ENCODE measurements around the gene SYNGAP1.
A peak's percentile ranks its signal among the peaks of the same experiment; 100 is the strongest.

SYNGAP1 gene

DNA sequence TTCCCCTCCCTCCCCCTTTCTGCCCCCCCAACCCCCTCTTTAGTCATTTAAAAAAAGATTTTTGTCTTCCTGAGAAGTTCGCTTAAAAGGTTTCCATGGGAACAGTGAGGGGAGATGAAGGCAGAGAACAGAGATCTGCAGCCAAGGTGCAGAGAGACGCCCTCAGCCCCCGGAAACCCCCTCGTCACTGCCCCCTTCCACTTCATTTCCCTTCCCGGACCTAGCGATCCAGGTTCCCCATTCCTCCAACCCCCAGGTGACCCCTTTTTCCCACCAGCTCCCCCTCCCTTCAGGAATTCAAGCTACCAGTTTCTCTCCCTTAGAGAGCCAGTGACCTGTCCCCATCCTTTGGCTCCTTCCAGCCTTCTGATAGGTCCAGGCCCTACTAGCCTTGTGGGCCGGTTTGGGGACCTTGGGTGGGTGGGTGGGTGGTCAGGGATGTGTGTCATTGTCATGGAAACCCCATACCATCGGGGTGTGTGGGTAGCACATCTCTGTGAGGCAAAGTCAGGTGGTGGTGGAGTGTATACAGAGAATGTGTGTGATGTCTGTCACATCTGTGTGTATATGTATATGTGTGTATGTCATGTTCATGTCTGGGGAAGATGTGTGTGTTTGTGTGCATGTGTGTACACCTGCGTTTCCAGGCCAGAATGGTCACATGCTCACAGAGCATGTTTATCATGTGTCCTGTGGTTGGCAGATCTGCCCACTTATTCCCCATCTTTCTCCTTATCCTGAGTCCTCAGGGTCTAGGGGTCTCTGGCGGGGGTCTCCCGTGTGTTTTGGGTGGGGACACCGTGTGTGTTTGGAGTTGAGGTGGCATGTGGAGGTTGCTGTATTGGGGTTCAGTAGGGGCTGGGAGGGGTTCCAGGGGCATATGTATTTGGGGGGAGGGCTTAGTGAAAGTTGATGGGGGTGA, 7.0 kb downstream of the SYNGAP1 start:
- H3K9me3 ChIP-seq, result no peaks in the 10 kb centered on the region
- TF ChIP-seq, protein P1, sequence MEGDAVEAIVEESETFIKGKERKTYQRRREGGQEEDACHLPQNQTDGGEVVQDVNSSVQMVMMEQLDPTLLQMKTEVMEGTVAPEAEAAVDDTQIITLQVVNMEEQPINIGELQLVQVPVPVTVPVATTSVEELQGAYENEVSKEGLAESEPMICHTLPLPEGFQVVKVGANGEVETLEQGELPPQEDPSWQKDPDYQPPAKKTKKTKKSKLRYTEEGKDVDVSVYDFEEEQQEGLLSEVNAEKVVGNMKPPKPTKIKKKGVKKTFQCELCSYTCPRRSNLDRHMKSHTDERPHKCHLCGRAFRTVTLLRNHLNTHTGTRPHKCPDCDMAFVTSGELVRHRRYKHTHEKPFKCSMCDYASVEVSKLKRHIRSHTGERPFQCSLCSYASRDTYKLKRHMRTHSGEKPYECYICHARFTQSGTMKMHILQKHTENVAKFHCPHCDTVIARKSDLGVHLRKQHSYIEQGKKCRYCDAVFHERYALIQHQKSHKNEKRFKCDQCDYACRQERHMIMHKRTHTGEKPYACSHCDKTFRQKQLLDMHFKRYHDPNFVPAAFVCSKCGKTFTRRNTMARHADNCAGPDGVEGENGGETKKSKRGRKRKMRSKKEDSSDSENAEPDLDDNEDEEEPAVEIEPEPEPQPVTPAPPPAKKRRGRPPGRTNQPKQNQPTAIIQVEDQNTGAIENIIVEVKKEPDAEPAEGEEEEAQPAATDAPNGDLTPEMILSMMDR (IDR thresholded peaks at IDR 0.05), result no peak
- H3K36me3 ChIP-seq, result no peaks in the 10 kb centered on the region
- peak overlapping the region; percentile 56 to 80 for H3K4me3 ChIP-seq (ENCODE audit: low read depth in 1 of 2, low read length in 1 of 2)
- peaks cover 41 to 51% of the 10 kb centered on the region in 2 experiments for H3K4me1 ChIP-seq (ENCODE audit: control insufficient read depth in 1 of 2, insufficient read depth in 1 of 2, low read depth in 1 of 2, low read length in 1 of 2)
- peaks cover 64% of the 10 kb centered on the region for H3K27me3 ChIP-seq
- peak overlapping the region; percentile 29 for H3K27ac ChIP-seq

DNA sequence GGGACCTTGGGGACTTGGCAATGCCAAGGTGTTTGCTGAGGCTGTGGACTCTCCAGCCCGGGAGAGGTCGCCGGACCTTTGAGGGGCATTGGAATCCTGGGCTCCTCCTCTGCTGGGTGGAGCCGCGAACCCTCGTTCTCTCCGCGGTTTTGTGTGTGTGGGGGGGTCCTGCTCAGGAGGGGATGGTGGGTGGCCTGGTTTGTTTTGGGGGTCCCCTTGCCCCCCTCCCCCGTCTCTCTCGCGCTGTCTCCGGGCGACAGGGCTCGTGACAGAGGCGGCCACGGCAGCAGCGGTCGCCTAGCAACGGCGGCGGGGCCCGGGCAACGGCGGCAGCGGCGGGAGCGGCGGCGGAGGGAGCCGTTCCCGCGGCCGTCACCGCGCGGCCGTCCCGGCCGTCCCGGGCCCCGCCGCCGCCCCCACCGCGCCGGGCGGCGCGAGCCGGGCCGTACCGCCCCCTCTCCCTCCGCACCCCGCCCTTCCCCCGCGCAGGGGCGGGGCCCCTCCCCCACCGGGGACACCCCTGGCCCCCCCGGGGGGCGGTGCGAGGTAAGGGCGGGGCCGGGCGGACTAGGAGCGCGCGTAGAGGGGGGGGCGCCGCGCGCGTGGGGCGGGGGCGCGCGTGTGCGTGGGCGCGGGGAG, 7.8 kb downstream of the SYNGAP1 start:
- peaks cover 64% of the 10 kb centered on the region for H3K27me3 ChIP-seq
- no peaks in the 10 kb centered on the region for H3K9me3 ChIP-seq
- TF ChIP-seq, protein P1 (IDR thresholded peaks at IDR 0.05), result no peak
- H3K4me1 ChIP-seq (ENCODE audit: control insufficient read depth in 1 of 2, insufficient read depth in 1 of 2, low read depth in 1 of 2, low read length in 1 of 2), result peaks cover 47 to 59% of the 10 kb centered on the region in 2 experiments
- no peak overlapping the region for H3K27ac ChIP-seq
- H3K4me3 ChIP-seq (ENCODE audit: low read depth in 1 of 2, low read length in 1 of 2), result peak overlapping the region; percentile 49 to 56
- no peaks in the 10 kb centered on the region for H3K36me3 ChIP-seq

DNA sequence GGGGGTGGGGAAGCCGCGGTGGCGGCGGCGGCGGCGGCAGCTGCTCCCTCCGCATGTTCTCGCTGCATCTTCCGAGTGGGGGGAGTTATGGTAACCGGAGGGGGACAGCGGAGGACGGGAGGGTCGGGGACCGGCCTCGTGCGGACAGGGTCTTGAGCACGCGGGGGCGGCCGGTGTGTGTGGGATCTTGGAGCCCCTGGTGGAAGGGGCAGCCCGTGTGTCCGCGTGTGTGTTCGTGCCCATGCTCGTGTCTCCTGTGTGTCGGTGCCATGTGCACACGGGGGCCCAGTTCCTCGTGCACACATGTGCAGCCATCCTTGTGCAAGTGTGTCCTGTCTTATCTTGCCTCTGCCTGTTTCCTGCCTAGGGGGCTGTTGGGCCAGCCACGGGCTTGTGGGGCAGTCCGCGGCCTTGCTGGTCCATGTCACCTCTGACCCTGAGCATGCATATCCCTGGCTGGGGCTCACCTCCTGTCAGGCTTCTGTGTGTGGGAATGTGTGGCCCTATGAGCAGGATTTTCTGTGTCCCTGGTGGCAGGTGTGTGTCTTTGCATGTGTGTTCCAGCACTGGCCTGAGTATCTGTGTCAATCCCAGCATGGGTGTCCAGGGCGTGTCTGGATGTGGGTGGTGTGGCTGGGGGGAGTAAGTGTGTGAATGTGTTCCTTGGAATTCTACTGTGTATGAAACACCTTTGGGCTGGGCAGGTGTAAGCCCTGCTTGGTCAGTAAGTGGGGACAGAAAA, 8.5 kb downstream of the SYNGAP1 start:
- Histone ChIP-seq H3K36me3 (no peaks in the 10 kb centered on the region), H3K9me3 (no peaks in the 10 kb centered on the region), H3K27ac (no peak overlapping the region), H3K4me1 (ENCODE audit: control insufficient read depth in 1 of 2, insufficient read depth in 1 of 2, low read depth in 1 of 2, low read length in 1 of 2) (peaks cover 47 to 60% of the 10 kb centered on the region in 2 experiments), H3K27me3 (peaks cover 67% of the 10 kb centered on the region), H3K4me3 (ENCODE audit: low read depth in 1 of 2, low read length in 1 of 2) (peak overlapping the region; percentile 31 to 41)
- TF ChIP-seq, protein P1 (IDR thresholded peaks at IDR 0.05), result no peak

DNA sequence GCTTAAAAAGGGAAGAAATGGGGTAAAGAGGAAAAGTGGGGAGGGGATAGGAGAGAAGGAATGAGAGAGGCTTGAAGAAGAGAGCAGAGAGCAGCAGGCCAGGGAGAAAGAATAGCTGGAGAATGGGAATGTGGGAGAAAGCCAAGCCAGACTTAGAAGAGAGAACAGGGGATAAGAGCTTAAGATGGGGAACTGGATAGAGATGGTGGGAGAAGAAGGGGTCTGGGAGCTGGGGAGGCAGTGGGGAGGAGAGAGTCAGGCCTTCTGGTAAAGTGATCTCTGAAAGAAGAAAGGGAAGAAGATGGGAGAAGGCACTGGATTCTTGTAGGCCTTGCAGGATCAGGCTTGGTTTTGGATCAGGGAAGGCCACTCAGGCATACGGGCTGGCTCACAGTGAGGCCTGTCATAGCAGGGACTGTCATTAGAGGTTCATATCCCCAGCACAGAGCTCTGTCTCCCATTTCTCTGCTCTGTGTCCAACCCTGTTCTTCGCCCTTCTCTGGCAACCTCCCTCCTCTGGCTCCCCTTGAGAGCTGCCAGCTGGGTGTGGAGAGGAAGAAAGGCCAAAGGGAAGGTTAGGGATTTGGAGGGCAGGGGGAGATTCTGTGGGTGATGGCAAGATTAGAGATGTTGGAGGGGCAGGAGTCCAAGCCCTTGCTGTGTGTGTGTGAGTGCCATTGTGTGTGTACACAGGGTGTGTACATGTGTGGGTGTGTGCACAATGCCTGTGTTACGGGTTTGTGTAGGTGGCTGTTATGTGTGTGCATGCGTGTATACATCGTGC, 9.3 kb downstream of the SYNGAP1 start:
- Histone ChIP-seq H3K4me1 (ENCODE audit: control insufficient read depth in 1 of 2, insufficient read depth in 1 of 2, low read depth in 1 of 2, low read length in 1 of 2) (peaks cover 47 to 60% of the 10 kb centered on the region in 2 experiments), H3K9me3 (no peaks in the 10 kb centered on the region), H3K36me3 (no peaks in the 10 kb centered on the region), H3K27ac (no peak overlapping the region), H3K4me3 (ENCODE audit: low read depth in 1 of 2, low read length in 1 of 2) (no peak overlapping the region), H3K27me3 (peaks cover 66% of the 10 kb centered on the region)
- TF ChIP-seq, protein P1 (IDR thresholded peaks at IDR 0.05), result no peak

DNA sequence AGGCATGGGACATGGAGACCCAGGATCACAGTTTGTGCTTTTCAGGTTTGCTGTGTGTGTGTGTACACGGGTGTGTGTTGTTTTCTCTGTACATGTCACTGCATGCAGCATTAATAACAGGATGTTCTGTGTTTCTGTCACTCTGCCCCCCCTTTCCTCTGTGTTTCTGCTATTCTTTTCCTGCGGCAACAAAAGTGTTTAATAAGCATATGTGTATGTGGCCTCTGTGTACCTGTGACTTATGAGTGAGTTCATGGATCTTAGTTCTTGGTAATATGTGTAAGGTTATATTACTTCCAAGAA, 9.8 kb downstream of the SYNGAP1 start:
- Histone ChIP-seq H3K36me3 (no peaks in the 10 kb centered on the region), H3K9me3 (no peaks in the 10 kb centered on the region), H3K4me3 (ENCODE audit: low read depth in 1 of 2, low read length in 1 of 2) (no peak overlapping the region), H3K4me1 (ENCODE audit: control insufficient read depth in 1 of 2, insufficient read depth in 1 of 2, low read depth in 1 of 2, low read length in 1 of 2) (peaks cover 47 to 60% of the 10 kb centered on the region in 2 experiments), H3K27me3 (peaks cover 66% of the 10 kb centered on the region), H3K27ac (no peak overlapping the region)
- TF ChIP-seq, protein P1 (IDR thresholded peaks at IDR 0.05), result no peak

Measured in neutrophil (primary cell).